HG02623 (cell line): Measurements from ENCODE around the gene TCF12.

Source experiments
- ATAC-seq: cut with Tn5 transposase; IDR thresholded peaks from one replicate; pipeline ENCODE4 v1.9.1; 2021; ENCODE audit warnings: moderate library complexity; ENCODE audit not compliant: unreplicated experiment

Gene TCF12

DNA sequence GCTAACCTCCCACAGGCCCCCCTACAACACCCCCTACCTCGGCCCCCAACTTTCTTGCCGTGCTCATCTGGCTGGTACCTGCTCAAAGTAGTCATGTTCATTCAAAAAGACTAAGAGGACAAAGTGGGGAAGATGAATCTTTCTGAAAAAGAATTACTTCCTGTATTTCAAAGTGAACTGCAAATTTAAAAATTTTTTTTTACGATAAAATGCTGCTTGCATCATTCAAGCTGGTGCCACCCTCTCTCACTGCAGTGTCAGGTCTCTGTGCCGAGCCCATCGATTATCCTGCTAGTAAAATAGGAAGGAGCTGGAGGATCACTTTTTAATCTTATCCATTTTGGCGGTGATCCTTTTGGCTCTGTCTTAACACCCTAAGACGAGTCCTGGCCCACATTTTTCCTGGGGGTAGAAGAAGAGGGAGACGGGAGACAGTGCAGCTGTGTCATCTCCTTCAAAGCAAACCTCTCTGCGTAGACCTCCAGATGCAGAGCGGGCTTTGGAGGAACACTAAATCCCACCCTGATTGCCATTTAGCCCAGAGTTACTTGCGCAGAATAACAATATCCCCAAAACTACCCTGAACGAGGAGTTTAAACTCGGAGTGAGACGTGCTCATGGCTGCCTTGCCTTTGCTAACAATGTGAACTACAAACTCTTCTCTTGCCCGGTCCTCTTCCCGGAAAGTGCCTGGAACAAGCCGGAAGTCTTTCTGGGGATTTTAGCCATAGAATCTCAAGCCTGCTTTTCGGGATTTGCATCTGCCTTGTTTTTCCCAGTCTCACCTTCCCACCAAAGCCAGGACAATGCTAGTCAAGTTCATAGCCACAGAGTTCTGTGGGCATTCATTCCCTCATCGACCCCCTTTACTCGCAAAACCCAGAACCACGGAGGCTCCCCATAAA lies 391.7 kb downstream of the TCF12 start:
- ATAC-seq, result no peak

DNA sequence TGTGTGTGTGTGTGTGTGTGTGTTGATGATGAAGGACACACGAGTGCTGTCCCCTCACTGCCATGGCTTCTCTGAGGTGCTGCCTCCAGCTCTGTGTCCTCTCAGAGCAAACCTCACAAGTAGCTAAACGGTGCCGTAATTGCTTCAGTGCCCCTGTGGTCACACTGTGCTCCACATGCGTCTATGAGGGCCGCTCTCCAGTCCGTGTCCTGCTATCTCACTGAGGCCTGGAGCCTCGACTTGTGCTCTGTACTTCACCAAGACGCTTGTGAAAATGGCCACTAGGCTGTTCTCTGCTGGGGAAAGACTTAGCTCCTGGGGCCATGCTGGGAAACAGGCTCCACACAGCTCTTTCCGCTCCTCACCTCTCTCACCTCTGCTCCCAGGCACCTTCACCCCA lies 392.4 kb downstream of the TCF12 start:
- no peak for ATAC-seq

DNA sequence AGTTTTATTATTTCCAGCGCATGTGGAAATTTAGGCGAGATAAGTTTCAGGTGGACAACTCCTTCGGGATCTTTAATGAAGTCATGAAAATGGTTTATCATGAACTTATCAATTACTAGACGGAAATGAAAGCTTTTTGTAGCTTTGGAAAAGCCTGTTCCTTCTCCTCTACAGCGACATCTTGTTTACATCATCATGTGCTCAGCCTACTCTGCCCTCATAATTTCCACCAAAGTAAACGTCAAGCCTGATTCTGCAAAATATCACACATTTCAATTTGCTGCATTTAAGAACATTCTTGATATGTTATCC lies 393.5 kb downstream of the TCF12 start:
- no peak for ATAC-seq

DNA sequence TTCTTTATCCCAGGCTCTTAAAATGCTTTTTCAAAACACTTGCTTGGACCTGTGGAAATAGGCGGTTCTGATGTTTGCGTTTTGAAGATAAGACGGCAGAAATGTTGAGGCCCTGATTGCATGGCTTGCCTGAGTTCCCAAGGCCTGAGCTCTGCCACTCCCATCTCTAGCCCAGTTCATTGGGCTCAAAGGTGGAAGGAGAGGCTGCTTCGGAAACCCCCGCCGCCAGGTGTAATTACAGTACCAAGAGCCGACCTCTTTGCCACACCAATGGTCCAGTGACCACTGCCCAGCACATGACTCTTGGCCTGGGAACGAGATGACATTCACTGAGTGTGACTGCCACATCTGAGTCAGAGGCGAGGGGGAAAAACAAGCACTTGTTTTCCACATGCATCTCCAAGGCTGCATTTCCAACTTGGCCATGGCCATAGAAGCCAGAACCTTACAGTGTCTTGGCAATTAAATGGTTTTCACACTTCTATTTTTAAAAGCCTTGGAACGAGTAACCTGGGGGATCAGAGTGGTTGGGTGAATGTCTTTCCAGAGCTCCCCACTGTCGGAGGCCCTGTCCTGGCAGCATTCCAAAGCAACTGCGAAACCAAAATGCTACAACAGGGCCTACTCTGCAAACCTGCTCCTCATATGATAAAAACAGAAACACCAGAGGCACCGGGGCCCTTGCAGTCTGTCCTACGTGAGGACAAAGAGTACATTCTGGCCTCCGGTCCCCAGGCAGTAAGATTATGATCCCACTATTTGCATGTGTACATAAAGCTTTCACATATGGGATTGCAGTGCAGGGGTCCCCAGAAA lies 394.1 kb downstream of the TCF12 start:
- ATAC-seq, result no peak

DNA sequence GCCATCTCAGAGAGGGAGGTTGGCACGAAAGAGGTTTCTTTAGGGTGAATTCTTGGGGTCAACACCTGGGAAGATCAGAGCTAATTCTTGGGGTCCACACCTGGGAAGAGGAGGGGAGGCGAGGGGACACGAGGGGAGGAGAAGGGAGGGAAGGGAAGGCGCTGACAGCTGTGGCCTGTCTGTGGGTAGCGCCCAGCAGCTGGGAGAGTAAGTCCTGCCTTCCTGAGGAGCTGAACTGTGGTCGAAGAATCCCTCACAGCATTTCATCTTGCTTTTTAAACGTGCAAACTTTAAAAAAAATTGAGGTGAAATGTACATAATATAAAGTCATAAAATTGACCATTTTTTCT lies 394.7 kb downstream of the TCF12 start:
- no peak for ATAC-seq

DNA sequence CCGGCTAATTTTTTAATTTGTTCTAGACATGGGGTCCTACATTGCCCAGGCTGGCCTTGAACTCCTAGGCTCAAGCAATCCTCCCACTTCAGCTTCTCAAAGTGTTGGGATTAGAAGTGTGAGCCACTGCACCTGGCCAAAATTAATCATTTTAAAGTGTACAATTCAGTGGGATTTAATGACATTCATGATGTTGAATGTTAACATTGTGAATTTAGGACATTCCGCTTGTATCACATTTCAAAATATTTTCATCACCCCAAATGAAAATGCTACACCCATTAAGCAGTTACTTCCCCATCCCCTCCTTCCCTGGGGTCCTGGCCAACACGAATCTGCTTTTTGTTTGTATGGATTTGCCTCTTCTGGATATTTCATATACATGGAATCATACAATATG lies 395.8 kb downstream of the TCF12 start:
- ATAC-seq, result no peak

DNA sequence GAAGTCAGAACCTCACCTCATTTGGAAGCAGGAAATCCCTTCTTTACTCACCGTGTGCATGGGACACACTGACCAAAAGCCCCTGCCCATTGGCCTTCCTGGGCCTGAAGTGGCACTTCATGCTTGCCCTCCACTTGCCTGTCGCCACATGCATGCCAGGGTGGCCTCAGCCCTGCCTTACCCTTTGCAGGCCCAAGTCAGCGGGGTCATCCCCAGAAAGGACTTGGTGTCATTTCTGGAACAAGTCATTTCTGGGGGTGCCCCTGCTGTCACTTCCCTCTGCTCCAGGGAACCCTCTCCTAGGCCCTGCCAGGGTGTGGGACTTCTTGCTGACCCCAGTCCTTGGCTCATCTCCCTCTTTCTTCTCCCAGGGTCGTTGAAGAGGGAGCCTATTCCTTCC lies 398.0 kb downstream of the TCF12 start:
- no peak for ATAC-seq

DNA sequence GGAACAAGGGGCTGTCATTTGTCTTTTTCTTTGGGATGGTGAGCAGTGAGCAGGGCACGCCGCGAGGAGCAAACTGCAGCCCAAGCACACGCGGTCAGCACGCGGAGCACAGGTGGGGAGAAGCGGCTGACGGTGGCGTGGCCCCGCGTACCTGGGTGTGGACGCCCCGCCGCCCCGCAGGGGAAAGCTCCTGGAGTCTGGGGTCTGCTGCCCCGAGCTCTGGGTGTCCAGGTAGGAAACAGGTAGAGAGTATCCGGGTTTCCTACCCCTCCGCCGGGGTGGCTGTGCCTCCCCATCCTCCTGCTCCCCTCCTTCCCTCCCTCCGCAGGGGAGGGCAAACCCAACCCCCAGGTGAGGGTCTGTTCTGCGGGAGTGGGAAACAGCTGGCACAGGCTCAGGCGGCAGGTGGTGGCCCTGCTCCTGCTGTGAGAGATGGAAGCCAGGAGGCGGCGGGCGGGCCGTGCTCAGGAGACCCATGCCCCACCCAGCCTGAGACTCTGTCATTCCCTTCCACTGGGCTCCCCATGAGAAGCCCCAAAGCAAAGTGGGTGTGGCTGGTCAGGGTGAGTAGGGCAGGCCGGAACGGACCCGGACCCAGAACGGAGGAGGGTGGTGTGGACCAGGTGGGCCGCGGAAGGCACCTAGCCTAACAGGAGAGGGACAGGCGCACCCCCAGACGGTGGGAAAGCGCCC lies 400.9 kb downstream of the TCF12 start:
- no peak for ATAC-seq

DNA sequence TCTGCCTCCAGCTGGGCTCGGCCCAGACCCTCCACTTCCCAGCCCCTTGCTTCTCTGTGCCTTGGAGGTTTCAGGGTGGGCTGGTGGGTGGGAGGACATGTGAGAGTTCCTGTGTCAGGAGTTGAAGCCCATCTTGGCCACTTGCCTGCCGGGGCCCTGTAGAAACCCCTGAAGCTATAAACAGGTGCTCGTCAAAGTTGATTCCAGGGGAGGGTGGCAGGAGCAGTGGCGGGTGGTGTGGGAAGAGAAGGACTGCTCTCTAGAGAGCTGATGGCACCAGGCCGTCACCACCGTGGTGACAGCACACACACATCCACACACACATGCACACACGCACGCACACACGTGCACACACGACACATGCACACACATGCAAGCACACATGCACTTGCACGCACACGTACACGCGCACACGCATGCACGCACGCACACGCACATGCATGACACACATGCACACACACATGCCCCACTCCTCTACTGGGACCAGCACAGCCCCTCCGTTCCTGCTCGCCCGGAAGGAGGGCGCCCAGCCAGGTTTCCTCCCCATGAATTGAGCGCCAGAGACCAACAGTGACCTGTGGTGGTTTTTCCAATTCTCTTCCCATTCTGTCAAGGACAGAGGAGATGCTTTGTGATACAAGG lies 401.6 kb downstream of the TCF12 start:
- no peak for ATAC-seq

DNA sequence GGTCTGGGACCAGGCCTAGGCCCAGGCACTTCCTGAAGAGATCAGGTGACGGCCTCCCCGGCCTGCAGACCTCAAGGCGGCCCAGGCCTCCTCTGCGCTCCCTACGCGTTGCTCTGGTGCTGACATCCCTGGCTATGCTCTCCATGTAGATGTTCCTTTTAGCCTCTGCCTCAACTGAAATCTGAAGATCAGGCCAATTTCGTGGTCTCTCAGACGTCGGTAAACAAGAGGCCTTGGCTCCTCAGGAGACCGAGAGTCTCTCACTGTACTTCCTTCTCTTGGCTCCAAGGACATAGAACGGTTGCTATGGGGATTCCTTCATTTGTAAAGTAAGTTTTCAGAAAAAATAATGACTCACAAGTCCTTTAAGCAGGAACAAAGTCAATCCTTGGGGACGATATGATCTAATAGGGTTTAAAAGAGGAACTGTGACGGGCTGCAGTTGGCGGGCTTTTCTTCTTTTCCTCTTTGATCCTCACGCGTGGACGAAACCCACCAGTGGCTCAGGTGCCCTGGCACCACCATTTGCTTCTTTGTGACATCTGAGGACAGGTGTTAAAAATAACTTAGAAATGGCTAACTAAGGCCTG lies 402.3 kb downstream of the TCF12 start:
- ATAC-seq, result no peak

DNA sequence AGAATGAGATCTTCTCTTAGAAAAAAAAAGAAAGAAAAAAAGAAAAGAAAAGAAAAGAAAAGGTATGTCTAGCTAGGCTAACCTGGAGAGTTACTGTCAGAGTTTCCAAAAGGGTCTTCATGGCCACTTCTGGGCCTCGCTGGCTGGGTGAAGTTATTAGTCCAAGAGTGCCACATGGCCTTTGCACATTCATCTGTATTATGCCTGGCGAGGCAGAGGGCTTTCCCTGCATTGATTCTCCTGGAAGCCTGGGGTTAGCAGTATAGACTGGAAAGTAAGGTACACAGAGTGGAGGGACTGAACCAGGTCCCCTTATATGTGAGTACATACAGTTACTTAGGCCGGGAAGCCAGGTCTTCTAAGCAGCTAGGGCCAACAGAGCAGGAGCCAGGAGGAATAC lies 403.0 kb downstream of the TCF12 start:
- no peak for ATAC-seq

DNA sequence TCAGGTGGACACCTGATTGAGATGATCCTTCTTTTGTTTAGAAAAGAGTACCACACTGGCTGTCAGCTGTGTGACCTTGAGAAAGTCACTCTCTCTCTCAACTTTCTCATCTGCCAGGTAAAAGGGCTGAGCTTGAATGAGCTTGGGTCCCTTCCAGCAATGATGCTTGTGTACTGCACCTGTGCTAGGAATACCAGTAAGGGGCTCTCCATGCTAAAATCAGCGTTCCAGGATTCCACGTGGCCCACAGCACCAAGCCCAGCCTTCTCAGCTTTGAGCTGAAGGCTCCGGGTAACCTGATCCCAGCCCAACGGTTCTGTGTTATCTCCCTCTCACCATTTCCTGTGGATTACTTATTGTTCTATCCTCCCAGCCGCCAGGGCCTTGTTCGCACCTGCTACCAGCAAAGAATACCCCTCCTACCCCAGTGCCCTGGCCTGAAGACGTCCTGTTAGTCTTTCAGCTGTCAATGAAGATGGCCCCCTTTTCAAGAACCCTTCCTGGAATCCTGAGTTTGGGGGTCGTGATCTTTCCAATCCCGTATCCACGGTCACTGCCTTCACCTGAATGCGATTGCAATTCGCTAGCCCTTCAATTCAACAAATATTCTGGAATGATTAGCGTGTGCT lies 403.6 kb downstream of the TCF12 start:
- no peak for ATAC-seq

DNA sequence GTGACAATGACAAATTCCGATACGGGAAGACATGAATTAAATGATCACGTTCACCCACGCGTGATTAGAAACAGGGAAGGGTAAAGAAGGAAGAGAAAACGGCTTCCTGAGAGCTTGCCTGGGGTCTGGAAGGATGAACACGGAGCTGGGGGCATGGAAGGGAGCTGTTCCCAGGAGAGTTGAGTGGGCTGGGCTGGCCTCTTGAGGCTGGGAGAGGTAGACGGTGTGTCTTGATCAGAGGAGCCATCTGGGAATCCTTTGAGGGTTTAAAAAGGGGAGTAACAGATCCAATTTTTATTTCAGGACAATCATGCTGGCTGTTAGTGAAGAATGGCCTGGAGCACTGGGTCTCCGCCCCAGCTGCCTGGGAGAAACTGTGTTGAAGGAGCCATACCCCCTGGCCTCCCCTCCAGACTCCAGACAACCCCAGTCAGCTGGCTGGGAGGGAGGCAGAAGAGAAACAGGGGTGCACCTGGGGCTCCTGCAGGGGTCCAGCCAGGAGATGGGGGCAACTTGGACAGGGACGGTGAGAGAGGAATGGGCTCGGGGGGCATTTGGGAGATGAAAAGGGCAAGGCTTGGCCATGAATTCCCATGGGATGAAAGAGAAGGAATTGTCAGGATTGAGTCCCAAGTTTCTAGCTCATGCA lies 404.3 kb downstream of the TCF12 start:
- ATAC-seq, result no peak

DNA sequence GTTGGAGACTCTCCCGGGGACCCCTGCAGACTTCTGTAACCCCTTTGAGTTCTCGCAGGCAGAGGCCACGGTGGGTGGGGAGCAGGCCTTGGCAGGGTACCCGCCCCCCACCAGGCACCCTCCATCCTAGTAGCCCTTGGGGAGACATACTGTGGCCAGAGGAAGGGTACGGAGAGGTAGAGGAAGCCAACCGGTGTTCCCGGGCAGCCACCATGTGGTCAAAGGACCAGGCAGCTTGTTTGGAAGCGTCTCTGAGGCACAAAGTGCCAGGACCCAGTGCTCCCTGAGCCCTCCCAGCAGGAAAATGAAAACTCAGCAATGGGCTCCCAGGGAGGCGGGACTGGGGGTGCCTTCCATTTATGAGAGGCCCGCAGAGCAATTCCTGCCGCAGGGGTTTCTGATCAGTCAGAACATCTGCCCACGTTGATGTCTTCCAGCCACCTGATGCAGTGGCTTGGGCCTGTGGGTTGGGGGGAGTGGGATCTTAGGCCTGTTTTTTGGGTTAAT lies 404.9 kb downstream of the TCF12 start:
- no peak for ATAC-seq

DNA sequence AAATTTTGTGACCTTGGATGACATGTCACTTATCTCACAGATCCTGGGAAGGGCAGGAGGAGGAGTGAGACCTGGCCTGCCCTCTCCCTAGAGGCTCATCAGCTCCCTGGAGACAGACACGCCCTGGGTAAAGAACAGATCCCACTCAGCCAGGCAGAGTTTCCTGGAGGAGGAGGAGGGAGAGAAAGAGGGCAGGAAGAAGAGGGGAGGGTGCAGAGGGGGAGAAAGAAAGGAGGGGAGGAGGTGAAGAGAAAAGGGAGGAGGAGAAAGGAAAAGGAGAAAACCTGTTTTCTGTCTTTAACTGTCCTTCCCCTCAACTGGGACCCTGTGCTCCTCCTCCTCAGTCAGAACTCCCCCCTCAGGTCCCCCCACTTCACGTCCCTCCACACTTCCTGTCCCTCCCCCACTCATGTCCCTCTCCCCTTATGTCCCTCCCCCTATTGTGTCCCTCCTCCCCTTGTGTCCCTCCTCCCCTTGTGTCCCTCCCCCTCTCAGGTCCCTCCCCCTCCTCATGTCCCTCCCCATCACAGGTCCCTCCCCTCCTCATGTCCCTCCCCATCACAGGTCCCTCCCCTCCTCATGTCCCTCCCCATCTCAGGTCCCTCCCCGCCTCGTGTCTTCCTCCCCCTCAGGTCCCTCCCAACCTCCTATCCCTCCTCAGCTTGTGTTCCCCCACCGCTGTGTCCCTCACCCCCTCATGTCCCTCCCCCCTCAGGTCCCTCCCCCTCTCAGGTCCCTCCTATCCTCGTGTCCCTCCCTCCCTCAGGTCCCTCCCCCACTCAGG lies 405.6 kb downstream of the TCF12 start:
- no peak for ATAC-seq

DNA sequence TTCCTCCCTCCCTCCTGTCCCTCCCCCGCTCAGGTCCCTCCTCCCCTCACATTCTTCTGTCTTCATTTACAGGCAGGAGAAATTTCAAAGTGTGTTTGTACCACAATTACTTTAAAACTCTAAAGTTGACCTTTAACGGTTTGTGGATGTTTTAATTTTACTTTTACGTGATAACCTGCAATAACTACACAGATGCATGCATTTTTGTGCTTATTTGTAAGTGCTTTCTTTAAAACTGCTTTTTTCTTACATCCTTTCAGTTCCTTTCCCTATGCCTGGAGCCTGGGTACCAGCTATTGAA lies 406.1 kb downstream of the TCF12 start:
- no peak for ATAC-seq

DNA sequence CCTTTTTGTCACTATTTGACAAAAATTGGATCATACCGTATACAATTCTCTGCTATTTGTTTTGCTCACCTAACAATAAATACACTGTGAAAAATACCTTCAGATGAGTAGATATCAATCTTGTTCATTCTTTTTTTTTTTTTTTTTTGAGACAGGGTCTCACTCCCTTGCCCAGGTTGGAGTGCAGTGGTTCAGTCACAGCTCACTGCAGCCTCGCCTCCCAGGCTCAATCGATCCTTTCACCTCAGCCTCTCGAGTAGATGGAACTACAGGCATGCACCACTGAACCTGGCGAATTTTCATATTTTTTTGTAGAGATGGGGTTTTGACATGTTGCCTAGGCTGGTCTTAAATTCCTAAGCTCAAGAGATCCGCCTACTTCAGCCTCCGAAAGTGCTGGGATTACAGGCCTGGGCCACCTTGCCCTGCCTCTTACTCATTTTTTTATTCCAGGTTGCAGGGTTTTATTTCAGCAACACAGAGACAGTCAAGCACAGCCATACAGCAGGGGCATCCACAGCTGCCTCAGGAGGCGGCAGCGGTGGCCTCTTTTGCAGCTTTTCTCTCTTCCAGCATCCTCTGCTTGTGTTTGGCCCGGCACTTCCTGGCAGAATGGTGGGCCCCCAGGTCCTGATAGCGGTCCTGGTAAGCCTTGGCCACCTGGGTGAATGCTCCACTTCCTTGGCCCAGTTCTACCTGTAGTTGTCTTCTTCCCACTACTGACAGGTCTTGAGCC lies 406.7 kb downstream of the TCF12 start:
- no peak for ATAC-seq

DNA sequence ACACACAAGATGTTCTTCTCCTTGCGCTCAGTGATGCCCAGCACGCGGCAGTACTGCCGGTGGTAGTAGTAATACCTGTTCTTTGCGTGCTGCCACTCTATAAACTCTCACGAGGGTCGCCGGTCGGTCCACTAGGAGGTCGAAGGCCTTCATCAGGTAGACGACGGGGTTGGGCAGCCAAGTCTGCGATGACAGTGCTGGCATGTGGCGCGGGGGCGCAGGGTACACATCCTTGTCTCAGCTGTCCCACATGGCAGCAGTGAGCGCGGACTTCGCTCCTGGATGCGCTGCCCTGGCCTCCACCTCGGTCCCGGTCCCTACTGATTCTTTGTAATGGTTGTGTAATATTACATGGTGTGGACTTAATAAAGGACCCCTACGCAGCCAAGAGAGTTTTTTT lies 407.8 kb downstream of the TCF12 start:
- no peak for ATAC-seq
